GM21737 (cell line): ENCODE measurements around the gene MTERF4.

Source experiments
- ATAC-seq: cut with Tn5 transposase; IDR thresholded peaks from one replicate; pipeline ENCODE4 v1.9.1; 2021; ENCODE audit warnings: mild to moderate bottlenecking, moderate library complexity; ENCODE audit not compliant: unreplicated experiment

MTERF4 gene

DNA sequence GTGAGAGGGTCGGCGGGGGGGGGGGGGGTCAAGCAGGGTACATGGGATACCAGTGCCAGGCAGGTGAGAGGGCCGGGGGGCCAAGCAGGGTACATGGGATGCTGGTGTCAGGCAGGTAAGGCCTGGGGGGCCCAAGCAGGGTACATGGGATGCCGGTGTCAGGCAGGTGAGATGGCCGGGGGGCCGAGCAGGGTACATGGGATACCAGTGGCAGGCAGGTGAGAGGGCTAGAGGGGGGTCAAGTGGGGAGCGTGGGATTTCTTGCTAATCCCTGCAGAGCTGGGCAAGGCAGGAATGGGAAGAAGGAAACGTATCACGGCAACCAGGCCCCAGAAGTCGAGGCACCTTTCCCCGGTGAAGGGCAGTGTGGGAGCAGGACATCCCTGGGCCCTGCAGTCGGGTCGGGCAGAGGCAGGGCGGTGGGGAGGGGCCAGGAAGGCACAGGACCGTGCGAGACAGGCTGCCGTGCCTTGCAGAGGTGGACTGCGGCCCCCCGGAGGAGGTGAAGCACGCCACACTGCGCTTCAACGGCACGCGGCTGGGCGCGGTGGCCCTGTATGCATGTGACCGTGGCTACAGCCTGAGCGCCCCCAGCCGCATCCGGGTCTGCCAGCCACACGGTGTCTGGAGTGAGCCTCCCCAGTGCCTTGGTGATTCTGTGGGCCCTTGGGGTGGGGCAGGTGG, 49.3 kb downstream of the MTERF4 start:
- ATAC-seq = no peak

DNA sequence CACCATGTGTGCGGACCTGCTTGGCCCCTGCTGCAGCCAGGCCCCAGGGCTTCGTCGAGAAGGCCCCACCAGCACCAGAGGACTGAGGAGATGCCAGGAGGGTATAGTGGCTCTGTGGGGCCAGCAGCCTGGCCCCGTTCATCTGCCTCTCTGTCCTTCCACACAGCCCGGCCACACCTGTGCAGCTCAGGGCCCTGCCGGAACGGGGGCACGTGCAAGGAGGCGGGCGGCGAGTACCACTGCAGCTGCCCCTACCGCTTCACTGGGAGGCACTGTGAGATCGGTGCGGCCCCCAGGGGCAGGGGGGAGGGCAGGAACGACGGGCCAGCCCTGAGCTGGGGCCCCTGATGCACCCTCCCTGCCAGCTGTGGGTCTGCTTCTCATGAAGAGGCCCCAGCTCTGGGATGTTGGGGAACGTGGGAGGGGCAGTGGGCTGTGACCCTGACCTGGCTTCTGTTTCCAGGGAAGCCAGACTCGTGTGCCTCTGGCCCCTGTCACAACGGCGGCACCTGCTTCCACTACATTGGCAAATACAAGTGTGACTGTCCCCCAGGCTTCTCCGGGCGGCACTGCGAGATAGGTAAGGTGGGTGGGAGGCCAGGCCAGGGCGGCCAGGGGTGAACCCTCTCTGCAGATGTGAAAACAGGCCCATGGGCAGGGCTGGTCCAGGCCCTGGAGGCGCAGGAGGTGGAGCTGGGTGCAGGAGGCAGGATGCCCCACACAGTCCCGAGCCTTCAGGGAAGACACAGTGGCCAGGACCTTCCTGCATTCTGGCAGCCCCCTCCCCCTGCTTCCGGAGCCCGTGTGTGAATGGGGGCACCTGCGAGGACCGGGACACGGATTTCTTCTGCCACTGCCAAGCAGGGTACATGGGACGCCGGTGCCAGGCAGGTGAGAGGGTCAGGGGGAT, 50.3 kb downstream of the MTERF4 start:
- no peak for ATAC-seq

DNA sequence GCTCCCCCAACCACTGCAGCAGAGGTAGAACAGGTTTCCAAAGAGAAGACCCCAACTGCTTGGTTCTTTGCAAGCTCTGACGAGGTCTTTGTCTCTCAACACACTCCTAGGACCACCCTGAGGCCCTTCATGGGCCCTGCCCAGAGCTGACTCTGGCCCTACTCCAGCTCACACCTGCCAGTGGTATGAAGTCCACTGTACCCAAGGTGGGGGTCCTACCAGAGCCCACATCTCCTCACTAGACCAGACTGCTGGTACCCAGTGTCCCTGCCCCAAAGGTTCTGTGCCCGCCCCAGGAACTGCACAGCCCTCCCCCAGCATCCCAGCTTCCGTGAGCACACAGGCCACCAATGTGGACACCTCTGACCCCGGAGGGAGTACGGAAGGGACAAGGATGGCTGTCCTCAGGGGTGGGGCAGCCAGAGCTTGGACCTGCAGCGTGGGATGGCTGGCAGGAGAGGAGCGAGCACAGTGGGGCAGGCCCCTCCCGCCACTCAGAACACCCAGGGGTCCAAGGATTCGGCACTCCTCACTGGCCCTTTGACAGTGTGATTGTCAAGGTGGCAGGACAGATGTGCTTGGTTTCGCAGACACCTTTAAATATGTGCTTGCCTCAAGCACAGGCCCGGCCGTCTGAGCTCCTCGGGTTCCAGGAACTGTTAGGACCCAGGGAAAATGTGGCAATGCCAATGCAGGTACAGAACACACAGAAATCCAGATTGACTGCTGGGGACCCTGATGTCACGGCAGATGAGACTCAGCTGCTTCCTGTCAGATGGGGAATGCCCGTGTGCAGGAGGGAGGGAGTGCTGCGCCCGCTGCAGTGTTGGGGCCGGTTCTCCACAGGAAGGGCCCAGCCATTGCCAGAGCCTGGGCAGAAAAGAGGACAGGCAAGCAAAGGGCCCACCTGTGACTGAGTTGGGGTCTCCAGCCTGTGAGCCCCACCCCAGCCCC, 51.2 kb downstream of the MTERF4 start:
- ATAC-seq = no peak

DNA sequence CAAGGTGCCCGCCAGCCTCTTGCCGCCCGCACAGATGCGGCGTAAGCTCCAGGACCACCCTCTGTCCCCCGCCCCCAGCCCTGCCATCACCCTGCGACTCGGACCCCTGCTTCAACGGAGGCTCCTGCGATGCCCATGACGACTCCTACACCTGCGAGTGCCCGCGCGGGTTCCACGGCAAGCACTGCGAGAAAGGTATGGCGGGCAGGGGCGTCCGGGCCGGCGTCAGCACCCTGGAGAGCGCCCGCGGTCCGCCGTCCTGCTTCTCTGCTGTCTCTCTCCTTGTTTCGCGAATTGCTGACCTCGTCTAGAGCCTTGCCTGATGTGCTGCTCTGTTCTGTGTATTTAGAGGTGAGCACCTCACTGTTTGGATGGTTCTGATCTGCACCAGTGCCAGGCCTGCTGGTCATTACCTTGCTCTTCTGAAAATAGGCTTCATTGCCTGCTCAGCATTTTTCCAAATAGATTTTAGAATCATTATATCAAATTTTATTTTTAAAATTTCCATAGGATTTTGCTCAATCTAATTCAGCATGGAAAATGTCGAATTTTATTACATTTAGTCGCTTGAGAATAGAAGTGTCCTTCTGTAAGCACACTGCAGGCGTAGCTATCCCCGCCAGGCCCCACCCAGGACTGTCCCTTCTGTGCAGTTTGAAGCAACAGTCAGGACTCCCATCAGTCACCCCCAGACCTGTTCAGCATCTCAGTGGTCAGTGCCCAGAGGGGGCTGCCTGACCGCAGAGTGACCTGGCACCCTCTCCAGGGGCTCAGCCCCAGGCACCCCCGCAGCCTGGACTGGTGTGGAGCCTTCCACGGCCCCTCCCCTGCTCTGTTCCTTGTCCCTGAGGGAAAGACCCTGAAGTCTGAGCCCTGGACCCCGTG, 52.1 kb downstream of the MTERF4 start:
- no peak for ATAC-seq

DNA sequence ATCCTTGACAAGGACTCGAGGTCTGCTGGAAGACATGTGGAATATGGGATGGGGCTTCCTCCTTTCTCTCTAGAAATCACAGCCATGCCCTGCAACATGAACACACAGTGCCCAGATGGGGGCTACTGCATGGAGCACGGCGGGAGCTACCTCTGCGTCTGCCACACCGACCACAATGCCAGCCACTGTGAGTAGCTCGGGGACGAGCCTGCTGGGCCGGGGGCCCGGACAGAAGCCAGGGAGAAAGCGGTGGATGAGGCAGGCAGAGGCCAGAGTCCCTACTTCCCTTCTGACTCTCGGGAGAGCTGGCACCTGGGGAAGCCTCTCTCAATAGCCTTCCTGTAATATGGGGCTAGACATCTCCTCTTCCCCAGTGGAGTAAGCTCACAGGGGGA, 53.1 kb downstream of the MTERF4 start:
- ATAC-seq = no peak

DNA sequence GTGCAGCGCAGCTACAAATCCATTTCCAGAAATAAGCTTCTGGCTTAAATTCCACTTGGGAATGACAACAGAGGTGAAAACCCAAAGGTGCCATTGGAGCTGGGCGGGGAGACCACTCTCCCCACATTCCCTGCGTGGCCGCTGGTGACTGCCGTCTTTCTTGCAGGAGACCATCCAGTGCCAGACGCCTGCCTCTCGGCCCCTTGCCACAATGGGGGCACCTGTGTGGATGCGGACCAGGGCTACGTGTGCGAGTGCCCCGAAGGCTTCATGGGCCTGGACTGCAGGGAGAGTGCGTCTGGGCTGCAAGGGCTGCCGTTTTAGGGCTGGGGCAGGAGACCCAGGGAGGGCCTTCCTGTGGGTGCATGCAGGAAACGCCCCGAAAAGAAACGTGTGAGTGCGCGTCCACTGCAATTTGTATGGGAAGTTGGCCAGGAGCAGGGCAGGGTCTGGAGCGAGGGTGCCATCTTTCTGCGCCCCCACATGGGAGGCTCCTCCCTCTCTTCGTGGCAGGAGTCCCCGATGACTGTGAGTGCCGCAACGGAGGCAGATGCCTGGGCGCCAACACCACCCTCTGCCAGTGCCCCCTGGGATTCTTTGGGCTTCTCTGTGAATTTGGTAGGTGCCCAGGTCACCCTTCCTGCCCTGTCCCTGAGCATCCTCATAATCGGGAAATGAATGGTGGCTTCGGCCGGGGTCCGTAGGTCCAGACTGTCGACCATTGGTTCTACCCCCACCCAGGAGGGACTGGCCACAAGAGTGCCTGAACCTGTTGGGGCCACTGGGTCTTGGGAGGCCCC, 53.7 kb downstream of the MTERF4 start:
- ATAC-seq = no peak

DNA sequence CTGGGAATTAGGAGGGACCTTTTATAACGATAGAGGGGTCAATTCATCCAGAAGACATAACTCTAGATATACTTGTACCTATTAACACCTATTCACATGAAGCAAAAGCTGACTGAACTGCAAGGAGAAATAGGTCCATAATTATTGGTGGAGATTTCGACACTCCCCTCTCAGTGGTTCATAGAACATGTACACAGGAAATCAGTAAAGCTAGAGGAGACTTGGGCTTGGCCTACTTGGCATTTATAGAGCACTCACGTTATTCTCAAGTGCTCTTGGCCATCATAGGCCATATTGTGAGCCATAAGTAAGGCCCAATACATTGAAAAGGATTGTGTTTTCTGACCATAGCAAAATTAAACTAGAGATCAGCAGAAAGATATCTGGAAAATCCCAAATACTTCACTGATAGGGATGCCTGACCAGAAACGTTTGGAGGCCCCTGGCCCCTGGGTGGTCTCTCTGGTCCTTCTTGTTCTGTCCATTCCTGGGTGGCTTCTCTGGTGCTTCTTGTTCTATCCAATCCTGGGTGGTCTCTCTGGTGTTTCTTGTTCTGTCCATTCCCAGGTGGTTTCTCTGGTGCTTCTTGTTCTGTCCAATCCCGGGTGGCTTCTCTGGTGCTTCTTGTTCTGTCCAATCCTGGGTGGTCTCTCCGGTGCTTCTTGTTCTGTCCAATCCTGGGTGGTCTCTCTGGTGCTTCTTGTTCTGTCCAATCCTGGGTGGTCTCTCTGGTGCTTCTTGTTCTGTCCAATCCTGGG, 54.7 kb downstream of the MTERF4 start:
- ATAC-seq = no peak
